DMS53 (cell line): ENCODE results near the gene PDE4DIP.
A peak's percentile ranks its signal among the peaks of the same experiment; 100 is the strongest.
"Not testable (repeated sequence)": the region's sequence is repeated elsewhere in the genome, so short reads cannot be mapped to it uniquely, and the experiment has no call there.

ENCODE experiments used
- DNase-seq: peaks from one replicate; lab custom pipeline; 2025; lab: John Stamatoyannopoulos, UW

Gene PDE4DIP

GRCh38 chr1:148921047-148921446 lies 76.8 kb downstream of the PDE4DIP start:
- not testable (repeated sequence) for DNase-seq

GRCh38 chr1:148923798-148924197 lies 79.6 kb downstream of the PDE4DIP start:
- DNase-seq = not testable (repeated sequence)

- not testable (repeated sequence) for DNase-seq
Observed at GRCh38 chr1:148927645-148928044, 83.4 kb downstream of the PDE4DIP start.

- DNase-seq = not testable (repeated sequence)
Observed at GRCh38 chr1:148929253-148929652, 85.0 kb downstream of the PDE4DIP start.

GRCh38 chr1:148935381-148936002 lies 91.3 kb downstream of the PDE4DIP start:
- not testable (repeated sequence) for DNase-seq

GRCh38 chr1:148942906-148943305 lies 98.7 kb downstream of the PDE4DIP start:
- not testable (repeated sequence) for DNase-seq

- not testable (repeated sequence) for DNase-seq
Observed at GRCh38 chr1:148945130-148945529, 100.9 kb downstream of the PDE4DIP start.

- not testable (repeated sequence) for DNase-seq
Observed at GRCh38 chr1:148948768-148949167, 104.5 kb downstream of the PDE4DIP start.

- peak; percentile 95 for DNase-seq
Observed at GRCh38 chr1:148951336-148952227, 107.4 kb downstream of the PDE4DIP start.

- DNase-seq = not testable (repeated sequence)
Observed at GRCh38 chr1:148952253-148952937, 108.2 kb downstream of the PDE4DIP start.

GRCh38 chr1:148952938-148953616 lies 108.8 kb downstream of the PDE4DIP start:
- peak; percentile 49 for DNase-seq

GRCh38 chr1:148953730-148954129 lies 109.5 kb downstream of the PDE4DIP start:
- not testable (repeated sequence) for DNase-seq

GRCh38 chr1:148958343-148958742 lies 114.1 kb downstream of the PDE4DIP start:
- not testable (repeated sequence) for DNase-seq

- not testable (repeated sequence) for DNase-seq
Observed at GRCh38 chr1:148960212-148961000, 116.2 kb downstream of the PDE4DIP start.

GRCh38 chr1:148962127-148962857 lies 118.1 kb downstream of the PDE4DIP start:
- not testable (repeated sequence) for DNase-seq

- not testable (repeated sequence) for DNase-seq
Observed at GRCh38 chr1:148966084-148966483, 121.9 kb downstream of the PDE4DIP start.

- DNase-seq = not testable (repeated sequence)
Observed at GRCh38 chr1:148967580-148967979, 123.4 kb downstream of the PDE4DIP start.

- DNase-seq = not testable (repeated sequence)
Observed at GRCh38 chr1:148968682-148969081, 124.5 kb downstream of the PDE4DIP start.

- not testable (repeated sequence) for DNase-seq
Observed at GRCh38 chr1:148969126-148969525, 124.9 kb downstream of the PDE4DIP start.

- DNase-seq = not testable (repeated sequence)
Observed at GRCh38 chr1:148975453-148975852, 131.2 kb downstream of the PDE4DIP start.
